Rectal smooth muscle tissue (tissue), 1 donor: ENCODE results near the gene RIBC1.
"Not testable (repeated sequence)": the region's sequence is repeated elsewhere in the genome, so short reads cannot be mapped to it uniquely, and the experiment has no call there.

Source experiments
- H3K27ac ChIP-seq: one replicate; pipeline ENCODE4 v1.7.0; 2013; ENCODE audit warnings: low read depth, low read length, inconsistent platforms
- H3K27me3 ChIP-seq: one replicate; pipeline ENCODE4 v1.7.0; 2013; ENCODE audit warnings: low read length; ENCODE audit not compliant: control insufficient read depth, insufficient read depth
- H3K36me3 ChIP-seq: one replicate; pipeline ENCODE4 v1.7.0; 2013; ENCODE audit warnings: low read length; ENCODE audit not compliant: control insufficient read depth, insufficient read depth
- H3K4me1 ChIP-seq: one replicate; pipeline ENCODE4 v1.7.0; 2013; ENCODE audit warnings: low read length; ENCODE audit not compliant: control insufficient read depth, insufficient read depth
- H3K4me3 ChIP-seq: one replicate; pipeline ENCODE4 v1.7.0; 2013; ENCODE audit warnings: low read length
- H3K9ac ChIP-seq: one replicate; pipeline ENCODE4 v1.7.0; 2013; ENCODE audit warnings: low read length

Gene RIBC1

DNA sequence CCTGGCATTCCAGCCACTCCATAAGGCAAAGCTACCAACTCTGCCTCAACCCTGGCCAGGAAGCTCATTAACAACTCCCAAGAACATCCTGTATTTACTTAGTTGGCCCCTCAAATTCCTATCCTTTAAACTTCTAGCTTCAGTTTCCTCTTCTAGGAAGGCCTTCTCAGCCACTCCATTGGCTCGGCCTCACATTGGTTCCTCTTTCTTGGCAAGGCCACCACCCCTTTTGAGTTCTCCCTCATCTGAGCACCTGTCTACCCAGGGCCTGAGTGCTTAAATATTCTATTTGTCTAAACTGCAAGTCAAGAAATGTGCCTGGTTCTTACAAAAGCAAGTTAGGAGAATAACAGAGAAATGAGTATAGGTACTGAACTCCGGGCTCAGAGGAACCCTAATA lies 10.2 kb upstream of the RIBC1 start:
- Histone ChIP-seq H3K4me3 (no peak overlapping the region), H3K36me3 (peaks cover 52% of the 10 kb centered on the region), H3K27ac (no peak overlapping the region), H3K9ac (no peak overlapping the region), H3K27me3 (no peaks in the 10 kb centered on the region), H3K4me1 (no peaks in the 10 kb centered on the region)

DNA sequence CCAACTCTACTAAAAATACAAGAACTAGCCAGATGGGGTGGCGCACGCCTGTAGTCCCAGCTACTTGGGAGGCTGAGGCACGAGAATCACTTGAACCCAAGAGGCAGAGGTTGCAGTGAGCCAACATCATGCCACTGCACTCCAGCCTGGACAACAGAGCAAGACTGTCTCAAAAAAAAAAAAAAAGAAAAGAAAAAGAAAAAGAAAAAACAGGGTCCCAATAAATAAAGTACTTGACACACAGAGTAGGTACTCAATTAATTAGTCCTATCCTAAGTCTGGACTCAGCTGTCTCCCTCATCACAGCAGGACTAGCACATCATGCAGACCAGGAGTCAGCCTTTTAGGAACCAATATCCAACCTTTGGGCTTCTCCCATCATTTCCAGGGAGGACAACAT lies 2.3 kb upstream of the RIBC1 start:
- H3K9ac ChIP-seq, H3K4me1 ChIP-seq, H3K36me3 ChIP-seq, H3K4me3 ChIP-seq, H3K27me3 ChIP-seq, H3K27ac ChIP-seq: not testable (repeated sequence)

DNA sequence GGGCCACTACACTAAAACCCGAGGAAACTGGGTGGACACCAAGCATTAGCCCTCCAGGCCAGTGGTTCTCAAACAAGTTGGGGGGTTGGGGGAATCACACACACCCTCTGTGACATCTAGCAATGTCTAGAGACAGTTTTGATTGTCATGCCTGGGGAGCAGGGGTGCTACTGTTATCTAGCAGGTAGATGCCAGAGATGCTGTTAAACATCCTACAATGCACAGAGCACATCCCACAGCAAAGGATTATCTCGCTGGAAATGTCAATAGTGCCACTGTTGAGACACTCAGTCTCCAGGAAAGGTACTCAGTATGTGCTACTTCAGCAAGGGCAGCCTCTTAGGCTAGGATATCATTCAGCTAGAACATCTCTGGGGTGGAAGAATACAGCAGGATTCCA lies 1.5 kb upstream of the RIBC1 start:
- H3K27ac ChIP-seq: no peak overlapping the region
- H3K27me3 ChIP-seq: no peaks in the 10 kb centered on the region
- peak overlapping the region; percentile 77 for H3K4me3 ChIP-seq
- no peak overlapping the region for H3K9ac ChIP-seq
- peaks cover 10% of the 10 kb centered on the region for H3K4me1 ChIP-seq
- no peaks in the 10 kb centered on the region for H3K36me3 ChIP-seq

DNA sequence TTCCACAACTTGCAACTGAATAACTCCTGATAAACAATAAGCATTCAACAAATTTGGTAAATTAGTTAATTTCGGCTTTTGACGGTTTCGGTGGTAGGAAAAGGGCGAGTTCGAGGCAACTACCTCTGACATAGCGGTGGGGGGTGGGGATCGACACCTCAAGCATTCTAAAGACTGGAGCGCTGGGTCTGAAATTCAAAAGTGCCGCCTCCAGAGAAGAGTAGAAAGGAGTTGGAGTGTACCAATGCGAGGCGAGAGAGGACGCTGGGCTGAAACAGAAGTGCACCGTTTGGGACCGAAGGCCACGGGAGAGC lies 944 bp upstream of the RIBC1 start:
- Histone ChIP-seq H3K4me3 (peak overlapping the region; percentile 77), H3K36me3 (no peaks in the 10 kb centered on the region)

DNA sequence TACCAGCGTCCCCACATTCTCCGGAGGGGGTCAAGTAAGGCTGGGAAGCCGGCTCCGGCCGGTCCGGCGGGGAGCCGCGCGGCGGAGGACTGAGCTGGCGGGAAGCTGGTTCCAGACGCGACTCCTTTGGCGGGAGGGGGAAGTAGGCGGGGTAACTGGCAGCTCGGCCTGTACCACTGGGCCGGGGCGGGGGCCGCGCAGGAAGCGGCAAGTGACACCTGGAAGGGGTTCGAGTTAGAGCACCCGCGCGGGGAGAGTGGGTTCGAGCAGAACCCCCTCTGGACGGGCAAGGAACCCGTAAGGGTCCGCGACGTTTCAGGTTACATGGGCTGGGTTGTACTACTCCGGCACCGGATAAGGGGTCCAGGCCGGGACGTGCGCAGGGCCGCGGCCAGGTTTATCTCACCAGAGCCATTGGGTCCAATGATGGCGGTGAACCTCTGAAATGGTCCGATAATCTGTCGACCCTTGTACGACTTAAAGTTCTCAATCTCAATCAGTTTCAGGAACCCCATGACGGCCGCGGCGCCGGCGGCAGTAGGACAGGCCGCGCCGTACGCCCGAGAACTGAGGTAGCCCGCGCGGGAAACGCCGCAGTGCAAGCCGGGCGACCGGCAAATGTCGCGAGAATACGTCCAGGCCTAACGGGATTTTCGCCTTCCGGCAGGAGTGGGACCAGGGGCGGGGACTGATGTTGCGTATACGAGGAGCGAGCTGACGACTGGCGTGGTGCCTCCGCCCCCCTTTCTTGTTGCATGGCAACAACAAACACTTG lies 400 bp upstream of the RIBC1 start, which contains the start of gene SMC1A:
Gene SMC1A, minus strand, starts transcription at position 569 of the 775 bp plus-strand sequence. Its CDS starts 54 bp downstream, at position 515.
- Histone ChIP-seq H3K27ac (peak within 1 kb of the TSS; percentile 96), H3K36me3 (no peaks in the 10 kb centered on the region), H3K4me1 (peaks cover 10% of the 10 kb centered on the region), H3K4me3 (peak within 1 kb of the TSS; percentile 77), H3K27me3 (no peaks in the 10 kb centered on the region), H3K9ac (peak within 1 kb of the TSS; percentile 50)

More for the DNA sequence above, 944 bp upstream of the RIBC1 start:
- Histone ChIP-seq H3K27me3 (no peaks in the 10 kb centered on the region), H3K27ac (peak overlapping the region; percentile 96), H3K9ac (peak overlapping the region; percentile 50), H3K4me1 (peaks cover 10% of the 10 kb centered on the region)

DNA sequence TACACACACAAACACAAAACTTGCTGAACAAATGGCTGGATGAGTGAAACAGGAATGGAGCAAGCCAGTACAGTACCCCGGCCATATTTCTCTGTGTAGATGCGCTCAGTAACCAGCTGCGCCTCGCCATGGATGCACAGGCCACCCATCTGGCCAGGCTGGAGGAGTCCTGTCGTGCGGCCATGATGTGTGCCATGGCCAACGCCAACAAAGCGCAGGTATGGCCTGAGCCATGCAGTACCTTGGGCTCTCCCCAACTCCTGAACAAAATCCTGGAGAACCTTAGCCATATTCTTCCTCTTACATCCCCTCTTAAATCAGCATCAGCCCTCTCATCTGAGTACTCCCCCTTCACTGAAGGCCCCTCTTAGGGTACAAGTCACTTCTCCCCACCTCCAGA lies 7.1 kb downstream of the RIBC1 start:
- H3K9ac ChIP-seq: no peak overlapping the region
- peaks cover 3% of the 10 kb centered on the region for H3K36me3 ChIP-seq
- H3K4me1 ChIP-seq: peaks cover 5% of the 10 kb centered on the region
- no peak overlapping the region for H3K4me3 ChIP-seq
- no peaks in the 10 kb centered on the region for H3K27me3 ChIP-seq
- H3K27ac ChIP-seq: no peak overlapping the region

DNA sequence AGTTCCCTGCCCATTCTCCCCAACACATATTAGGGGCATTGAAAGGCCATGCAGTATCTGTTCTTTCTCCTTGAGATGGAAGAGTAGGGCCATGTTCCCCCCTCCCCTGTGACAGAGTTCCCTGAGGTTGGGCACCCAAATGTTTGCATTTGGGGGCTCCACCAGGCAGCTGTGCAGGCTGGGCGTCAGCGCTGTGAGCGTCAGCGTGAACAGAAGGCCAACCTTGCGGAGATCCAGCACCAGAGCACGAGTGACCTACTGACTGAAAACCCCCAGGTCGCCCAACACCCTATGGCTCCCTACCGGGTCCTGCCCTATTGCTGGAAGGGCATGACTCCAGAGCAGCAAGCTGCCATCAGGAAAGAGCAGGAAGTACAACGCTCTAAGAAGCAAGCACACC lies 7.6 kb downstream of the RIBC1 start:
- peaks cover 3% of the 10 kb centered on the region for H3K36me3 ChIP-seq
- no peak overlapping the region for H3K9ac ChIP-seq
- H3K27ac ChIP-seq: no peak overlapping the region
- no peaks in the 10 kb centered on the region for H3K27me3 ChIP-seq
- H3K4me3 ChIP-seq: no peak overlapping the region
- H3K4me1 ChIP-seq: peaks cover 5% of the 10 kb centered on the region

DNA sequence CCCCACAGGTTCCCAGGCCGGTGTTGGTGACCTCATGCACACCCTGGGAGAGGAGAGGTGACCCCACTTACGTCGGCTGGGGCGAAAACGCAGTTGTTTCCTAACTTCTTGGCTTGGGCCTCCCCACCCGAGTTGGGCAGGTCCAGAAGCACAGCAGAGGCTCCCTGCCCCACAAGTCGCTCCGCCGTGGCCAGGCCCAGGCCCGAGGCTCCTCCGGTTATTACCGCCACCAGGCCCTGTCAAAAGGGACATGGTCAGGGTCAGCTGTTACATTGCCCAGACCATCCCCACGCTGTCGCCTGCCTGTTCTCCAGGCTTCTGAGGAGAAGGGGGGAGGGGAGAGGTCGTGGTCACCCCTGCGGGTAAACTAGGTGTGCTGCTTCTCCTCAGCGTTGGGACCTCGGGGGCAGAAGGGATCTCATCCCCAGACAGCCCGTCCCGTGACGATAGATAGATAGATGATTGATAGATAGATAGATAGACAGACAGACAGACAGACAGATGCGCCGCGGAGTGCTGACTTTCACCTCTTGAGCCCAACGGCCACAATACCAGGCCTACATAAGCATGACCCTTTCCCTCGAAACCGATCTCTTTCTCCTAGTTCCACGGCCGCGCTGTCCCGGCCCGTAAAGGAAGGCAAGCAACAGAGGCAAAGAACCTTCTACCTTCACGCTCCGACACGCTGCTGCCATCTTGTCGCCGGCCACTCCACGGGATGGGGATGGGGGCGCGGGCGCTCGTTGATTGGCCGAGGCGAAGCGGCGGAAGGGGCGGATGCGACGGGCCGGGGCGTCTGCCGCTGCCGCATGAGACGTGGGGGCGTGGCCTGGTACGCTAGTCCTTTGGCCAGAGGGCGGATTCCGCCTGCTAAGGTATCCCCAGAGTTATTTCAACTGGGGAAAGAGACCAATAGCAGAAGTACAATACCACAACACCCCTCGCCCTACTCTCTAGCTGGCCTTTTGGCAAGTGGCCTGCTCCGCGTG lies 11.3 kb downstream of the RIBC1 start, which contains the start of gene HSD17B10:
Gene HSD17B10, minus strand, starts transcription at position 720 of the 989 bp plus-strand sequence. Its CDS starts 25 bp downstream, at position 695.
- H3K4me3 ChIP-seq: peak within 1 kb of the TSS; percentile 68
- peak within 1 kb of the TSS; percentile 78 for H3K9ac ChIP-seq
- H3K4me1 ChIP-seq: peaks cover 5% of the 10 kb centered on the region
- H3K27me3 ChIP-seq: no peaks in the 10 kb centered on the region
- peak within 1 kb of the TSS; percentile 66 for H3K27ac ChIP-seq
- H3K36me3 ChIP-seq: peaks cover 3% of the 10 kb centered on the region

DNA sequence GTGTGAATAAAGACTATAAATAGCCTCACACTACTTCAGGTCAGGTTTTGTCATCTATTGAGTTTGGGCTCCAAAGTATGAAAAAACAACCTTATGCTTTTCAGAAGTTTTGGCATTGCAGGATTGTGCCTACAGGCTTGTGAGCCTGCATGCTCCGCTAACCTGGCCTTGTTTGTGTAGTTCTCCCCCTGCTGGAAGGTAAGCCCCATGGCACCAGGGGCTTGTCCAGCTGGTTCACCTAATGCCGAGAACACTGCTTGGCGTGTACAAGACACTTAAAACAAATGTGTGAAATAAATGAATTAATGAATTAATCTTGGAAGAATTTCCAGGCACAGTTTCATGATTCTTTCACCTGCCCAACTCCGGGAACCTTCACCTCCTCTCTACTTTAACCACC lies 13.3 kb downstream of the RIBC1 start:
- no peaks in the 10 kb centered on the region for H3K27me3 ChIP-seq
- H3K9ac ChIP-seq: no peak overlapping the region
- H3K36me3 ChIP-seq: no peaks in the 10 kb centered on the region
- peaks cover 5% of the 10 kb centered on the region for H3K4me1 ChIP-seq
- no peak overlapping the region for H3K4me3 ChIP-seq
- no peak overlapping the region for H3K27ac ChIP-seq

DNA sequence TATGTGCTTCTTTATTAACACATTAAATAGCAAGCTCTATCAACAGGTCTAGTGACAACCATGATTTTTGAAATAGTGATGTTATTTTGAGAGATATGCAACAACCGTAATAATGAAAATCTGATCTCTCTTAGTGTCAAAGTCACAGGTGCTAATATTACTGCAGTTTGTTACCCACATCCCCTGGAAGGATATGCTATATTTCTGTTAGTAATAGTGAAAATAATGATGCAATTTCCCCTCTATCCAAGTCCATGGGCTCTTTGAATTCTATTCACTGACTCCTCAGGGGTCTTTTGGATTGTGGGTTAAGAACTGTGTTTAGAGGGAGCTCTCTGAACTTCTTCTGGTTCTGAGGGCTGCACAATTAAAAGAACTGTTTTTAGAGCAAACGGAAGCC lies 14.5 kb downstream of the RIBC1 start:
- H3K4me1 ChIP-seq: peaks cover 5% of the 10 kb centered on the region
- H3K27me3 ChIP-seq: no peaks in the 10 kb centered on the region
- H3K4me3 ChIP-seq: no peak overlapping the region
- no peaks in the 10 kb centered on the region for H3K36me3 ChIP-seq
- no peak overlapping the region for H3K9ac ChIP-seq
- no peak overlapping the region for H3K27ac ChIP-seq

DNA sequence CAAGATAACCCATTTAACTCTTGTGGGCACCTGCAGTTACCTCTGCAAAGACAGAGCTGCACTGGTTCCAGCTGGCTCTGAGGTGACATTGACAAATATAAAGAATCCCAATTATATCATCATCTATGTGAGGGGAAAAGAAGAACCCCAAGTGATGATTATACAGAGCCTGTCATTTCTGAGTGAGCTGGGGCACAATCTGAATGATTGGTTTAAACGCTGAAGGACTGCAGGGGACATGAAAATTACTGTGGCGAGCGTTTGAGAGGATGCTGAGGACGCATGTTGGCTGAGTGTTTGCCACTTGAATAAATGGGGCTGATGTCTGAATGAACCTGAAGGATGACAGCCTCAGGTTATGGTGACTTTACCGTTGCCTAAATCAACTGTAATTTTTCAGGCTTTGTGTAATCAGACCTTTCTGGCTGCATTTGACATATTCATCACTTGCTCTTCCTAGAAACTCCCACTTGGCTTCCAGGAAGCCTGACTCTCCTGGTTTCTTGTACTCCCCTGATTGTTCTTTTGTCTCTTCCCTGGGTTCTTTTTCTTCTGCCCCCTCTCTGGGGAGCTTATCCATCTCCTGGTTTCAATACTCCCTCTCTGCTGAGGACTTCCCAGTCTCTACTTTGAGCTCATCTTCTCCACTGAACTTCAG lies 15.6 kb downstream of the RIBC1 start:
- H3K36me3 ChIP-seq: no peaks in the 10 kb centered on the region
- no peak overlapping the region for H3K27ac ChIP-seq
- no peaks in the 10 kb centered on the region for H3K27me3 ChIP-seq
- H3K4me1 ChIP-seq: peaks cover 5% of the 10 kb centered on the region
- H3K4me3 ChIP-seq: no peak overlapping the region
- H3K9ac ChIP-seq: no peak overlapping the region

DNA sequence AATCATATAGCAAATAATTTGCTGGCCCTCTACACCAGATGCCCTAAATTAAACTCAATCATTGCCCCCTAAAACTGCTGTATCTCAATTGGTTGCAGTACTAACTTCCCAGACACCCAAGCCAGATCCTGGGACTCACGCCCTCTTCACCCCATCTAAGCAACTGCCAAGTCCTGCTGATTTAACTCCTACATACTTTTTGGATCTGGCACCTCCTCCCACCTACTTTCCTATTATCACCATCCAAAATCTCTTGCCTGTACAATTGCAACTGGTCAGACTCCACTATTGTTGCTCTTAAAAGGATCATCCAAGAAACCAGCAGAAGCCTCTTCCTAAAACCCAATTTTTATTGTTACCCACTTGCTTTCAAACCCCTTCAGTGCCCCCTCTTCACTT lies 16.2 kb downstream of the RIBC1 start:
- Histone ChIP-seq H3K27ac (no peak overlapping the region), H3K36me3 (no peaks in the 10 kb centered on the region), H3K4me3 (no peak overlapping the region), H3K9ac (no peak overlapping the region), H3K27me3 (no peaks in the 10 kb centered on the region), H3K4me1 (peaks cover under 1% of the 10 kb centered on the region)
